K562 (cell line): ENCODE data around the gene AMPD3. TPM values are rescaled to one million over a fixed set of nuclear protein-coding genes. Genes with fewer than 3 reads are reported as not detected.

Experiments used
- ATAC-seq: fragments of 200-7000 bp; cut with Tn5 transposase; 3 replicates; pipeline ENCODE4 v1.9.1; 2020; ENCODE audit warnings: moderate library complexity
- BruUV-seq: library from RNA; stranded (reverse); fragments of 400-500 nt; replicated peaks from 2 replicates; lab custom pipeline; 2021; lab: Mats Ljungman, UMichigan
- CTCF ChIA-PET: fragments of 300-600 bp; formaldehyde crosslinking; extraction: SDS; loops from one replicate; lab custom pipeline; 2021; ENCODE audit warnings: low intra/inter-chr PET ratio; lab: Yijun Ruan, JAX
- POLR2A ChIA-PET: fragments of 300-600, 350-650 bp; sonication (Branson Sonifier 250); formaldehyde crosslinking; extraction: SDS; loops from one replicate; lab custom pipeline; 2021; ENCODE audit warnings: antibody characterized with exemption, inconsistent platforms; lab: Yijun Ruan, JAX
- DNase-seq, 4 experiments: peaks; one replicate each; pipeline versions ENCODE4 v3.0.0 to v3.0.0-alpha.2; 2011 to 2018; ENCODE audit warnings: low spot score in 3 of 4, mixed read lengths in 3 of 4; ENCODE audit errors: extremely low read depth in 1 of 4
- FAIRE-seq: peaks from 2 replicates; lab custom pipeline; 2011; peaks lifted over from hg19 to GRCh38; lab: Jason Lieb, UNC
- H2AFZ ChIP-seq: 2 replicates; pipeline ENCODE4 v1.6.0; 2011; ENCODE audit warnings: low read depth, low read length, control low read depth, inconsistent platforms
- H3K27ac ChIP-seq: fragments of 200-600 bp; 3 replicates; pipeline ENCODE4 v1.8.0; 2011; ENCODE audit warnings: low read depth, mild to moderate bottlenecking, control low read depth, inconsistent platforms, low read length, moderate library complexity, mixed read lengths; ENCODE audit errors: extremely low read depth
- H3K27me3 ChIP-seq, 2 experiments: fragments of 300-600 bp in 1 of 2; 2 replicates in 1 of 2; 3 replicates in 1 of 2; pipeline versions ENCODE4 v1.6.0 to v1.8.0; 2011; ENCODE audit warnings: inconsistent platforms in 2 of 2, low read length in 2 of 2, mild to moderate bottlenecking in 1 of 2, mixed read lengths in 1 of 2, moderate library complexity in 1 of 2; ENCODE audit not compliant: control insufficient read depth in 2 of 2, insufficient read depth in 2 of 2
- H3K36me3 ChIP-seq: fragments of 300-600 bp; 3 replicates; pipeline ENCODE4 v1.8.0; 2011; ENCODE audit warnings: mild to moderate bottlenecking, low read length, inconsistent platforms; ENCODE audit not compliant: control insufficient read depth, insufficient read depth
- H3K4me1 ChIP-seq, 2 experiments: fragments of 200-600 bp in 1 of 2; replicated peaks in 1 of 2; 2 replicates in 1 of 2; 3 replicates in 1 of 2; pipeline versions ENCODE4 v1.5.1 to v1.8.0; 2011; ENCODE audit warnings: inconsistent platforms in 2 of 2, low read length in 2 of 2, mild to moderate bottlenecking in 1 of 2, mixed read lengths in 1 of 2, moderate library complexity in 1 of 2; ENCODE audit not compliant: control insufficient read depth in 2 of 2, insufficient read depth in 2 of 2
- H3K4me2 ChIP-seq: 2 replicates; pipeline ENCODE4 v1.6.1; 2011; ENCODE audit warnings: low read length, control low read depth, inconsistent platforms, mixed read lengths; ENCODE audit not compliant: insufficient read depth
- H3K4me3 ChIP-seq: fragments of 200-600 bp; sonication (generic), shearing (Covaris generic); 2 replicates; pipeline ENCODE4 v1.5.1; 2016; ENCODE audit warnings: control low read depth, inconsistent platforms
- H3K79me2 ChIP-seq: fragments of 200-600 bp; 3 replicates; pipeline ENCODE4 v1.8.0; 2011; ENCODE audit warnings: low read length, inconsistent platforms; ENCODE audit not compliant: control insufficient read depth, insufficient read depth
- H3K9ac ChIP-seq, 2 experiments: 2 replicates each; pipeline versions ENCODE4 v1.6.0 to v1.6.1; 2011; ENCODE audit warnings: low read depth in 2 of 2, low read length in 2 of 2, control low read depth in 1 of 2, inconsistent platforms in 1 of 2, mild to moderate bottlenecking in 1 of 2, mixed read lengths in 1 of 2; ENCODE audit not compliant: insufficient read depth in 1 of 2
- H3K9me1 ChIP-seq: one replicate; pipeline ENCODE4 v1.6.0; 2011; ENCODE audit warnings: inconsistent platforms, mild to moderate bottlenecking, low read length, moderate library complexity; ENCODE audit not compliant: control insufficient read depth, insufficient read depth
- H3K9me3 ChIP-seq: replicated peaks from 2 replicates; pipeline ENCODE4 v1.5.1; 2011; ENCODE audit warnings: low read depth, low read length, inconsistent platforms; ENCODE audit not compliant: control insufficient read depth, insufficient read depth
- H4K20me1 ChIP-seq: replicated peaks from 2 replicates; pipeline ENCODE4 v1.6.1; 2011; ENCODE audit warnings: low read length, inconsistent platforms, mixed read lengths; ENCODE audit not compliant: control insufficient read depth, insufficient read depth
- PBX2 ChIP-seq, 2 experiments: IDR thresholded peaks in 1 of 2; conservative IDR thresholded peaks in 1 of 2; 2 replicates each; pipeline ENCODE4 v1.6.1; 2016; ENCODE audit warnings: low read depth in 2 of 2, mild to moderate bottlenecking in 1 of 2, missing compliant biosample characterization in 1 of 2, missing genetic modification characterization in 1 of 2, moderate library complexity in 1 of 2
- POLR2A ChIP-seq: fragments of 450-650 bp; conservative IDR thresholded peaks from 2 replicates; pipeline ENCODE4 v1.6.1; 2016
- ZBTB7A ChIP-seq: IDR thresholded peaks from 2 replicates; pipeline ENCODE4 v1.6.1; 2011; ENCODE audit warnings: low read depth, mild to moderate bottlenecking, low read length, moderate library complexity, borderline replicate concordance; ENCODE audit not compliant: control insufficient read depth
- WGBS: fragments of 100-300 bp; shearing (Covaris generic); methylation state at CpG from one replicate; pipeline ENCODE4 v1.1.6; 2016; ENCODE audit warnings: low coverage, mixed read lengths; ENCODE audit not compliant: insufficient coverage; ENCODE audit errors: missing lambda C conversion rate; 5-methylcytosine and 5-hydroxymethylcytosine counted together
- in situ Hi-C: fragments of 300-500 bp; cut with MboI; formaldehyde crosslinking; loops from 4 replicates; pipeline ENCODE4 v1.15.0; 2018; ENCODE audit warnings: inconsistent platforms, mixed read lengths
- intact Hi-C: fragments of 100-400 bp; cut with micrococcal nuclease; formaldehyde crosslinking; loops from 2 replicates; pipeline ENCODE4 v1.14.2; 2022
- microRNA counts: library from miRNA; unstranded; fragments of <30 nt; microRNA quantifications from one replicate; lab custom pipeline; 2016
- polyA plus RNA-seq, 8 experiments: library from polyadenylated mRNA; depleted of rRNA in 4 of 8; stranded (reverse) in 5 of 8; unstranded in 3 of 8; fragments of >200 nt; fragmentation: Nextera tagmentation in 2 of 8; fragmentation: Illumina TruSeq in 1 of 8; extraction: Ambion mirVana in 2 of 8; extraction: Trizol in 1 of 8; gene quantifications; 2 replicates each; pipeline versions ENCODE4 v1.2.1 to v1.2.3, GENCODE V29; 2011 to 2014; ENCODE audit warnings: inconsistent platforms in 1 of 8, missing spikeins in 1 of 8
- total RNA-seq, 7 experiments: library from RNA; depleted of rRNA in 6 of 7; stranded (reverse); fragments of >200 nt in 6 of 7; fragmentation: Illumina TruSeq in 2 of 7; extraction: Trizol in 2 of 7; gene quantifications; 2 replicates each; pipeline versions ENCODE4 v1.2.1 to v1.2.3, GENCODE V29; 2011 to 2021; ENCODE audit warnings: low replicate concordance in 1 of 7

Gene AMPD3
- total and polyA plus RNA-seq, 9 of the 15 experiments (the other 6 are each of a cell fraction or from before 2014, with no cell fraction given), result 4.4 to 23.6 (median 11.2) TPM

- Histone ChIP-seq H3K27me3 (no peaks in the 10 kb centered on the region), H3K36me3 (no peaks in the 10 kb centered on the region), H3K4me3 (no peak overlapping the region), H3K4me2 (no peak overlapping the region)
- ChIA-PET CTCF (no interaction called here), POLR2A (interaction anchor here (1.0 to 2.5 kb wide), 3 partner anchors 8 to 16 kb away, joined by 3 to 9 read pairs (median 6); partner anchors contain the start of genes LYVE1 and RNF141)
- no peak for ATAC-seq
- in situ Hi-C loops, result no loop called here
- no TSS peak for BruUV-seq
- FAIRE-seq, result no peak
- TF ChIP-seq ZBTB7A, result no peak
- no peak for TF ChIP-seq PBX2 (CRISPR knock-in tag; IDR thresholded peaks at IDR 0.05; ENCODE audit: low read depth)
- 0 out of 2 replicates have a peak, but pooled peaks have one; percentile 17 for TF ChIP-seq PBX2 (tag; conservative IDR thresholded peaks at IDR 0.05; ENCODE audit: low read depth)
- no peak for TF ChIP-seq POLR2A
- TF ChIP-seq, all 486 proteins: peak for 1
- H3K4me1 ChIP-seq, result no peaks in the 10 kb centered on the region
- no peaks in the 10 kb centered on the region for H4K20me1 ChIP-seq
- no peak overlapping the region for H3K27ac ChIP-seq
- H2AFZ ChIP-seq, result no peak overlapping the region
- no peaks in the 10 kb centered on the region for H3K9me1 ChIP-seq
- H3K9me3 ChIP-seq, result no peaks in the 10 kb centered on the region
- DNase-seq, result no peak
- H3K9ac ChIP-seq, result no peak overlapping the region
- intact Hi-C loops, result no loop called here
- WGBS, result 0% methylated on average over 1 of the region's 1 CpG
- no peaks in the 10 kb centered on the region for H3K79me2 ChIP-seq
Observed at GRCh38 chr11:10556590-10556989, 101.5 kb downstream of the AMPD3 start.

MicroRNAs within 50 kb of the gene (microRNA counts, 767-probe panel; counts per million panel counts)
- 499 counts per million, percentile 9 among the panel's probes with 10 or more counts for microRNA hsa-miR-4485 (lab: Ali Mortazavi, UCI)

Other genes with a start within 250 kb of the AMPD3 start
- 3.8 and 7.0 TPM in 2 replicates for gene SBF2, start 161.0 kb upstream of the AMPD3 start, total RNA-seq (2014; rRNA removed)
- gene SBF2, start 161.0 kb upstream of the AMPD3 start, total RNA-seq (2014; rRNA removed; fragmentation: Illumina TruSeq; extraction: Trizol), result 5.1 and 6.4 TPM in 2 replicates
- gene SBF2, start 161.0 kb upstream of the AMPD3 start, total RNA-seq (2015; rRNA removed; fragmentation: Illumina TruSeq; extraction: Trizol), result 5.4 and 5.9 TPM in 2 replicates
- 5.0 and 5.6 TPM in 2 replicates for gene SBF2, start 161.0 kb upstream of the AMPD3 start, total RNA-seq (2021)
- gene SBF2, start 161.0 kb upstream of the AMPD3 start, polyA plus RNA-seq (2011; rRNA removed), result 6.0 and 9.5 TPM in 2 replicates
- 3.9 and 5.3 TPM in 2 replicates for gene SBF2, start 161.0 kb upstream of the AMPD3 start, polyA plus RNA-seq (2014; fragmentation: Illumina TruSeq; extraction: Trizol)
- gene SBF2, start 161.0 kb upstream of the AMPD3 start, polyA plus RNA-seq (2014; fragmentation: Nextera tagmentation; extraction: Ambion mirVana), result 1 to 10 TPM in 1 of 2 experiments, under 1 TPM in 1; 0.80 to 2.2 TPM
- gene SBF2, start 161.0 kb upstream of the AMPD3 start, polyA plus RNA-seq (2014; rRNA removed), result 2.7 and 3.4 TPM in 2 replicates
- not detected in 2 replicates for gene ADM, start 150.2 kb upstream of the AMPD3 start, total RNA-seq (2014; rRNA removed)
- gene ADM, start 150.2 kb upstream of the AMPD3 start, total RNA-seq (2014; rRNA removed; fragmentation: Illumina TruSeq; extraction: Trizol), result not detected in 2 replicates
- gene ADM, start 150.2 kb upstream of the AMPD3 start, total RNA-seq (2015; rRNA removed; fragmentation: Illumina TruSeq; extraction: Trizol), result not detected in 2 replicates
- 0.49 and 0.78 TPM in 2 replicates for gene ADM, start 150.2 kb upstream of the AMPD3 start, total RNA-seq (2021)
- 0.32 and 0.47 TPM in 2 replicates for gene ADM, start 150.2 kb upstream of the AMPD3 start, polyA plus RNA-seq (2011; rRNA removed)
- gene ADM, start 150.2 kb upstream of the AMPD3 start, polyA plus RNA-seq (2014; fragmentation: Illumina TruSeq; extraction: Trizol), result not detected in 2 replicates
- not detected for gene ADM, start 150.2 kb upstream of the AMPD3 start, polyA plus RNA-seq (2014; fragmentation: Nextera tagmentation; extraction: Ambion mirVana)
- 0.20 and 0.23 TPM in 2 replicates for gene ADM, start 150.2 kb upstream of the AMPD3 start, polyA plus RNA-seq (2014; rRNA removed)
- gene RNF141, start 85.9 kb downstream of the AMPD3 start, total RNA-seq (2014; rRNA removed), result 9.5 and 9.7 TPM in 2 replicates
- 20.7 and 26.1 TPM in 2 replicates for gene RNF141, start 85.9 kb downstream of the AMPD3 start, total RNA-seq (2014; rRNA removed; fragmentation: Illumina TruSeq; extraction: Trizol)
- gene RNF141, start 85.9 kb downstream of the AMPD3 start, total RNA-seq (2015; rRNA removed; fragmentation: Illumina TruSeq; extraction: Trizol), result 13.8 and 16.0 TPM in 2 replicates
- 18.9 and 20.6 TPM in 2 replicates for gene RNF141, start 85.9 kb downstream of the AMPD3 start, total RNA-seq (2021)
- gene RNF141, start 85.9 kb downstream of the AMPD3 start, polyA plus RNA-seq (2011; rRNA removed), result 23.3 and 27.9 TPM in 2 replicates
- 13.1 and 14.6 TPM in 2 replicates for gene RNF141, start 85.9 kb downstream of the AMPD3 start, polyA plus RNA-seq (2014; fragmentation: Illumina TruSeq; extraction: Trizol)
- gene RNF141, start 85.9 kb downstream of the AMPD3 start, polyA plus RNA-seq (2014; fragmentation: Nextera tagmentation; extraction: Ambion mirVana), result 10 to 100 TPM; 44.6 to 51.9 TPM
- gene RNF141, start 85.9 kb downstream of the AMPD3 start, polyA plus RNA-seq (2014; rRNA removed), result 15.4 and 16.6 TPM in 2 replicates
- not detected in 2 replicates for gene LYVE1, start 113.4 kb downstream of the AMPD3 start, total RNA-seq (2014; rRNA removed)
- 0.07 and 0.32 TPM in 2 replicates for gene LYVE1, start 113.4 kb downstream of the AMPD3 start, total RNA-seq (2014; rRNA removed; fragmentation: Illumina TruSeq; extraction: Trizol)
- 0.14 and 0.34 TPM in 2 replicates for gene LYVE1, start 113.4 kb downstream of the AMPD3 start, total RNA-seq (2015; rRNA removed; fragmentation: Illumina TruSeq; extraction: Trizol)
- gene LYVE1, start 113.4 kb downstream of the AMPD3 start, total RNA-seq (2021), result 0.13 and 0.27 TPM in 2 replicates
- gene LYVE1, start 113.4 kb downstream of the AMPD3 start, polyA plus RNA-seq (2011; rRNA removed), result 0.42 and 1.1 TPM in 2 replicates
- gene LYVE1, start 113.4 kb downstream of the AMPD3 start, polyA plus RNA-seq (2014; fragmentation: Illumina TruSeq; extraction: Trizol), result 0.10 and 0.12 TPM in 2 replicates
- under 1 TPM; 0.06 to 0.27 TPM for gene LYVE1, start 113.4 kb downstream of the AMPD3 start, polyA plus RNA-seq (2014; fragmentation: Nextera tagmentation; extraction: Ambion mirVana)
- gene LYVE1, start 113.4 kb downstream of the AMPD3 start, polyA plus RNA-seq (2014; rRNA removed), result 0.05 and 0.13 TPM in 2 replicates
- gene IRAG1, start 238.5 kb downstream of the AMPD3 start, total RNA-seq (2014; rRNA removed), result 0.04 TPM in 1 of 2 replicates, not detected in the other
- gene IRAG1, start 238.5 kb downstream of the AMPD3 start, total RNA-seq (2014; rRNA removed; fragmentation: Illumina TruSeq; extraction: Trizol), result 0.07 and 0.22 TPM in 2 replicates
- gene IRAG1, start 238.5 kb downstream of the AMPD3 start, total RNA-seq (2015; rRNA removed; fragmentation: Illumina TruSeq; extraction: Trizol), result 0.08 and 0.11 TPM in 2 replicates
- 0.22 and 0.27 TPM in 2 replicates for gene IRAG1, start 238.5 kb downstream of the AMPD3 start, total RNA-seq (2021)
- 0.11 and 0.14 TPM in 2 replicates for gene IRAG1, start 238.5 kb downstream of the AMPD3 start, polyA plus RNA-seq (2011; rRNA removed)
- 0.07 and 0.10 TPM in 2 replicates for gene IRAG1, start 238.5 kb downstream of the AMPD3 start, polyA plus RNA-seq (2014; fragmentation: Illumina TruSeq; extraction: Trizol)
- gene IRAG1, start 238.5 kb downstream of the AMPD3 start, polyA plus RNA-seq (2014; fragmentation: Nextera tagmentation; extraction: Ambion mirVana), result under 1 TPM; 0.01 TPM
- 0.01 TPM in 1 of 2 replicates, not detected in the other for gene IRAG1, start 238.5 kb downstream of the AMPD3 start, polyA plus RNA-seq (2014; rRNA removed)